ENCODE results near the gene ZNF765.
"Not testable (repeated sequence)": the region's sequence is repeated elsewhere in the genome, so short reads cannot be mapped to it uniquely, and the experiment has no call there.

ZNF765 gene

DNA sequence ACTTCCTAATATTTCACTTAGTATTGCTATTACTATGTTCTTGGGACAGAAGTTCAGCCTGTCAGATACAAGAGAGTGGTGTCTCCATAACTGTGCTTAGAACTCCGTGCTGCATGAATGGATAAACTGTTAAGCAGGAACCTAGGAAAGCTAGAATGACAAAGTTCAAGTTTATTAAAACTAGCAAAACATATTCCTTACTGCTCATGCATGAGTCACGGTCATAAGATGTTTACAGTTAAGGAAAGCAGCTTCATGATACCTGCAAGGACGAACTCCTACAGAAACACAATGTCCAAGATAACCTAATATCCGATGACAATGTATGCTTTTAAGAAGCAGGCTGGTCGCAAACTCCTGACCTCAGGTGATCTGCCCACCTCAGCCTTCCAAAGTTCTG, 6.0 kb upstream of the ZNF765 start:
- Mint-ChIP-seq H3K27ac (peak overlapping the region in 2 of 3 experiments; percentile 86 to 94), H3K4me1 (peaks cover 13% of the 10 kb centered on the region), H3K9me3 (peaks cover 33% of the 10 kb centered on the region)

DNA sequence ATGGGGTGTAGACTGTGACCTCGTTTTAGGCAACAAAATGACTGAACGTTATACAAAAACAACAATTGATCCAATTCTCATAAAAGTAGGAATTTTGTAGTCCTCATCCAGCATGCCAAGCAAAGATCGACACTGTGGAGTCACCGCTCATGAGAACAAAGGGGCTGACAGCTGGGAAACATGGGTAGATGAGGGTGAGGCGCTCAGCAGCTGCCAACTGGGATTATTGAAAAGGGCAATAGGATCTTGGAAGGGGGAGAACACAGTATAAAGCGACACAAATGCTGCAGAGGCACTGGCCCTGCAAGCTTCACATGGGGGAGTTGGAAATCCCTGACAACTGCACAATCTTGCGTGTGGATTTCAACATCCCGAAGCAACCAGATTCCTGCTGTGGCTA, 5.4 kb upstream of the ZNF765 start:
- H3K36me3 Mint-ChIP-seq (ENCODE audit: low read depth) = peaks cover 34% of the 10 kb centered on the region
- TF ChIP-seq, protein P1, sequence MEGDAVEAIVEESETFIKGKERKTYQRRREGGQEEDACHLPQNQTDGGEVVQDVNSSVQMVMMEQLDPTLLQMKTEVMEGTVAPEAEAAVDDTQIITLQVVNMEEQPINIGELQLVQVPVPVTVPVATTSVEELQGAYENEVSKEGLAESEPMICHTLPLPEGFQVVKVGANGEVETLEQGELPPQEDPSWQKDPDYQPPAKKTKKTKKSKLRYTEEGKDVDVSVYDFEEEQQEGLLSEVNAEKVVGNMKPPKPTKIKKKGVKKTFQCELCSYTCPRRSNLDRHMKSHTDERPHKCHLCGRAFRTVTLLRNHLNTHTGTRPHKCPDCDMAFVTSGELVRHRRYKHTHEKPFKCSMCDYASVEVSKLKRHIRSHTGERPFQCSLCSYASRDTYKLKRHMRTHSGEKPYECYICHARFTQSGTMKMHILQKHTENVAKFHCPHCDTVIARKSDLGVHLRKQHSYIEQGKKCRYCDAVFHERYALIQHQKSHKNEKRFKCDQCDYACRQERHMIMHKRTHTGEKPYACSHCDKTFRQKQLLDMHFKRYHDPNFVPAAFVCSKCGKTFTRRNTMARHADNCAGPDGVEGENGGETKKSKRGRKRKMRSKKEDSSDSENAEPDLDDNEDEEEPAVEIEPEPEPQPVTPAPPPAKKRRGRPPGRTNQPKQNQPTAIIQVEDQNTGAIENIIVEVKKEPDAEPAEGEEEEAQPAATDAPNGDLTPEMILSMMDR (IDR thresholded peaks at IDR 0.05; ENCODE audit: unreplicated experiment in 3 of 3) = no peak
- peaks cover 32% of the 10 kb centered on the region for H3K9me3 Mint-ChIP-seq
- peak overlapping the region in 2 of 3 experiments; percentile 49 to 76 for H3K4me3 Mint-ChIP-seq
- peak overlapping the region; percentile 86 to 94 (median 89) for H3K27ac Mint-ChIP-seq
- H3K27me3 Mint-ChIP-seq (ENCODE audit: low read depth) = no peaks in the 10 kb centered on the region
- H3K4me1 Mint-ChIP-seq = peaks cover 16% of the 10 kb centered on the region

More for the DNA sequence above, 6.0 kb upstream of the ZNF765 start:
- TF ChIP-seq, protein P1 (IDR thresholded peaks at IDR 0.05; ENCODE audit: unreplicated experiment in 3 of 3) = no peak
- no peak overlapping the region for H3K4me3 Mint-ChIP-seq
- H3K27me3 Mint-ChIP-seq (ENCODE audit: low read depth) = no peaks in the 10 kb centered on the region
- peaks cover 40% of the 10 kb centered on the region for H3K36me3 Mint-ChIP-seq (ENCODE audit: low read depth)

DNA sequence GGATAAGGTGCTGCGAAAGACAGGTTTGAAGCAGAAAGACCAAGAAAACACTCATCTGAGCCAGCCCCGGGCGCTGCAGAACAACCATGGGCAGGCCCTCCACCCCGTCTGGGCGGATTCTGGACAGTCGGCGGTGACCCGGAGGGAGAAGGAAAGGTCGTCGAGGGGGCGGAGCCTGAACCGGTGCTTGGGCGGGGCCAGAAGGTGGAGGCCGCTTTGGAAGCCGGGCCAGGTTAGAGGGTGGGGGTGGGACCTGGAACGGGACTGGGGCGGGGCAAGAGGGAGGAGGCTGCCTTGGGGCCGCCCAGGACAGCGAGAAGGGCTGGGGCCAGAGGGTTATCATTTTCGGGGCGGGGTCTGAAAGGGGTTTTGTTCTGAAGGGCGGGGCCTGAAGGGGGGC, 5.0 kb upstream of the ZNF765 start:
- peak overlapping the region; percentile 86 to 94 (median 89) for H3K27ac Mint-ChIP-seq
- H3K36me3 Mint-ChIP-seq (ENCODE audit: low read depth) = peaks cover 29% of the 10 kb centered on the region
- peaks cover 28% of the 10 kb centered on the region for H3K9me3 Mint-ChIP-seq
- TF ChIP-seq, protein P1 (IDR thresholded peaks at IDR 0.05; ENCODE audit: unreplicated experiment in 3 of 3) = no peak
- peaks cover 20% of the 10 kb centered on the region for H3K4me1 Mint-ChIP-seq
- peak overlapping the region in 2 of 3 experiments; percentile 49 to 76 for H3K4me3 Mint-ChIP-seq
- H3K27me3 Mint-ChIP-seq (ENCODE audit: low read depth) = no peaks in the 10 kb centered on the region

DNA sequence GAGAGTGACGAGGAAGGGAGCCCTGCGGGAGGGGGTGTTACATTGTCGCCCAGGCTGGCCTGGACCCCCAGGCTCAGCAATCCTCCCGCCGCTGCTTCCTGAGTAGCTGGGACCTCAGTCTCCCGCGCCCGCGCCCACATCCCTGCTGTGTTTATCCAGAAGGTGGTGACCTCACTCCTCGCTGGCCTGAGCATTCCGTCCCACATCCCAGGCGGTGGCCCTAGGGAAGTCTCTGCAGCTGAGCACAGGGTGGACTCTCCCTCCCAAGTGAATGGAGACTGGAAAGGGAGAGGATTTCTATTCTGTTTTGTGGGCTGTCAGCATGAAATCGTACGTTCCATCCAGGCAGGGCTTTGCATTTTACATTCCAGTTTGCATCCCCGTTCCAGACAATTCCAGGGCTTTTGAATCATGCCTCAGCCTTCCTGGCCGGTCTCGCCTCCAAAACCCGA, 401 bp upstream of the ZNF765 start:
- no peaks in the 10 kb centered on the region for H3K27me3 Mint-ChIP-seq (ENCODE audit: low read depth)
- H3K4me3 Mint-ChIP-seq = peak overlapping the region; percentile 89 to 97 (median 90)
- H3K9me3 Mint-ChIP-seq = peaks cover 6% of the 10 kb centered on the region
- TF ChIP-seq, protein P1 (IDR thresholded peaks at IDR 0.05; ENCODE audit: unreplicated experiment in 3 of 3) = no peak
- H3K36me3 Mint-ChIP-seq (ENCODE audit: low read depth) = peaks cover 12% of the 10 kb centered on the region
- H3K27ac Mint-ChIP-seq = peak overlapping the region; percentile 56 to 95 (median 94)
- H3K4me1 Mint-ChIP-seq = peaks cover 29% of the 10 kb centered on the region

DNA sequence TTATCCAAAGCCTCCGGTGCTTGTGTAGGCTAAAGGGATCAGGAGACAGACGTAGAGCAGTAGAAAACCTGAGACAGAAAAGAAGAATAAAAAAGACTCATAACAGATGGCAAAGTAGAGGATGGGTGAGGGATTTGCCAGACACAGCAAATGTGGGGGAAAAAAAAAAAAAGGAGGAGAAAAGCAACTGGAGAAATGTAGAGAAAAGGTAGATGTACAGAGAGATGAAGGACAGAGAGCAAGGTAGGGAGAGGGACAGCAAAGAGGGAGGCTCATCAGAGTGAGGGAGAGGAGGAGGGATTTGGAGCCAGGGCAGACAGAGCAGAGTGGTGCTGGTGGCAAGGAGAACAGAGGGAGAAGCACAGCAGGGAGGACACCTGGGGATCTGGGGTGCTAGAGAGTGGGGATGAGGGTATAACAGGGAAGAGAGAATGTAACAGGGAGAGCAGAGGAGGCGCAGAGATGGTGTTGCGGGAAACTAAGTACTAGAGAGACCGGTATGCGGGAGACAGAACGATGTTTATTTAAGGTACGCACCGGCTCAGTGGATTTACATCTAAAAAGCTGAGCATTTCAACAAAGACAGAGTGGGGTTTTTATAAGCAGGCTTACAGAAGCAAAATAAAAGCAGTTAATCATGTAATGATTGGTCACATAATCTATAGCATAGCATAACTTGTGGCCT, 1.0 kb downstream of the ZNF765 start:
- peaks cover 24% of the 10 kb centered on the region for H3K36me3 Mint-ChIP-seq (ENCODE audit: low read depth)
- not testable (repeated sequence) for H3K9me3 Mint-ChIP-seq; H3K27me3 Mint-ChIP-seq (ENCODE audit: low read depth)
- peaks cover 30% of the 10 kb centered on the region for H3K4me1 Mint-ChIP-seq
- peak overlapping the region; percentile 89 to 97 (median 90) for H3K4me3 Mint-ChIP-seq
- H3K27ac Mint-ChIP-seq = peak overlapping the region; percentile 56 to 95 (median 94)

DNA sequence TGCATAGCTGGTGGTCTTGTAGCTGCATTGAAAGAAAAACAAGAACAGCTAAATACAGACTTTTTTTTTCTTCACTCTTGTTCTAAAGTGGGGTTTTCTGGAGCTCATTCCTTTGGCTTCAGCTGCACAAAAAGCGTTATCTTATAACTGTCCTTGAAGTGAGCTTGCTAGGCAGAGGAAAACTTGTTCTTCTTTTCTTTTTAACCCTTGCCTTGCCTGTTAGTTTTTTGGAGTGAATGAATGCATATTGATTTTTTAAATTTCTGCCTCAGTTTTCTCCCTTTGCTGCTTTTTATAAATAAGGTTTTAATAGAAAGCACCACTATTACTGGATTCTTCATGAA, 1.5 kb downstream of the ZNF765 start:
- Mint-ChIP-seq H3K4me1 (peaks cover 30% of the 10 kb centered on the region), H3K27me3 (ENCODE audit: low read depth) (no peaks in the 10 kb centered on the region), H3K27ac (peak overlapping the region in 2 of 3 experiments; percentile 56 to 95), H3K36me3 (ENCODE audit: low read depth) (peaks cover 30% of the 10 kb centered on the region), H3K4me3 (peak overlapping the region; percentile 89 to 97 (median 90)), H3K9me3 (peaks cover 3% of the 10 kb centered on the region)
- TF ChIP-seq, protein P1 (IDR thresholded peaks at IDR 0.05; ENCODE audit: unreplicated experiment in 3 of 3) = no peak

DNA sequence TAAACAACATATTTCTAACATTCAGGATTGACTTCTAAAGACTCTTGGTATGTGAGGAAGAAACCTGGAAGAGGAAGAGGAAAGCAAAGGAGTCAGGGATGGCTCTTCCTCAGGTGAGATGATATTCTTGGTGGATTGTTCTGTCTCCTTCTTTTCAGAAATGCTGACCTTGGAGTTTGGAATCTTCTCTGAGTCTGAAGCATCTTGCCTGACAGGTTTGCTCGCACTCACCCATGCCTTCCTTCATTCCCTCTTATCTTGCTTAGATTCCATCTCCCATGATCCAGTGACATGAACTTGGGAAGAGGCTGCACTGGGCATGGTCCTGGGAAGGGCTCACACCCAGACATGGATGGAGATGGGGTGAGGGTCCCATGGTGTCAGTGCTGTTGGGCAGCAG, 3.0 kb downstream of the ZNF765 start:
- H3K4me1 Mint-ChIP-seq = peaks cover 30% of the 10 kb centered on the region
- not testable (repeated sequence) for H3K27me3 Mint-ChIP-seq (ENCODE audit: low read depth); H3K9me3 Mint-ChIP-seq; H3K27ac Mint-ChIP-seq
- H3K36me3 Mint-ChIP-seq (ENCODE audit: low read depth) = peaks cover 44% of the 10 kb centered on the region
- H3K4me3 Mint-ChIP-seq = peak overlapping the region; percentile 32 to 50 (median 45)

Data from nephron (organoid).